Endothelial cell of umbilical vein (primary cell): ENCODE measurements around the gene ALKBH7. TPM values are rescaled to one million over a fixed set of nuclear protein-coding genes. Genes with fewer than 3 reads are reported as not detected.

Experiments
- BruUV-seq: library from RNA; stranded (reverse); fragments of 400-500 nt; replicated peaks from 2 replicates; lab custom pipeline; 2021; lab: Mats Ljungman, UMichigan
- CTCF ChIA-PET: fragments of 300-600, 350-600 bp; sonication (Branson Sonifier 250); formaldehyde crosslinking; loops from one replicate; lab custom pipeline; 2021; ENCODE audit warnings: antibody characterized with exemption, inconsistent platforms; lab: Charles Lee
- POLR2A ChIA-PET: fragments of 300-600, 350-600 bp; sonication (Branson Sonifier 250); formaldehyde crosslinking; loops from one replicate; lab custom pipeline; 2021; ENCODE audit warnings: antibody characterized with exemption, inconsistent platforms; lab: Charles Lee
- DNase-seq: peaks from one replicate; pipeline ENCODE4 v3.0.0-alpha.2; 2011; ENCODE audit warnings: low read depth, low spot score
- FAIRE-seq: peaks from 2 replicates; lab custom pipeline; 2011; peaks lifted over from hg19 to GRCh38; lab: Jason Lieb, UNC
- H2AFZ ChIP-seq: 2 replicates; pipeline ENCODE4 v1.6.0; 2012; ENCODE audit warnings: low read depth, low read length, control low read depth, inconsistent platforms
- H3K27ac ChIP-seq: 2 replicates; pipeline ENCODE4 v1.5.1; 2011; ENCODE audit warnings: low read depth, mild to moderate bottlenecking, control low read depth, low read length, moderate library complexity; ENCODE audit not compliant: insufficient read depth
- H3K27me3 ChIP-seq, 2 experiments: 2 replicates each; pipeline versions ENCODE4 v1.6.0 to v1.6.1; 2011; ENCODE audit warnings: low read length in 2 of 2, mixed read lengths in 1 of 2; ENCODE audit not compliant: control insufficient read depth in 2 of 2, insufficient read depth in 2 of 2
- H3K36me3 ChIP-seq, 2 experiments: 2 replicates in 1 of 2; 3 replicates in 1 of 2; pipeline ENCODE4 v1.5.1; 2011; ENCODE audit warnings: low read length in 2 of 2, mild to moderate bottlenecking in 1 of 2, moderate library complexity in 1 of 2; ENCODE audit not compliant: control insufficient read depth in 2 of 2, insufficient read depth in 2 of 2; ENCODE audit errors: extremely low read depth in 1 of 2
- H3K4me1 ChIP-seq: 3 replicates; pipeline ENCODE4 v1.5.1; 2011; ENCODE audit warnings: mild to moderate bottlenecking, low read length; ENCODE audit not compliant: control insufficient read depth, insufficient read depth; ENCODE audit errors: extremely low read depth
- H3K4me2 ChIP-seq: 2 replicates; pipeline ENCODE4 v1.6.1; 2011; ENCODE audit warnings: low read length, control low read depth, mixed read lengths; ENCODE audit not compliant: insufficient read depth
- H3K4me3 ChIP-seq, 3 experiments: fragments of 200-600 bp in 1 of 3; sonication (generic), shearing (Covaris generic) in 1 of 3; replicated peaks in 1 of 3; 2 replicates each; pipeline ENCODE4 v1.5.1; 2011 to 2016; ENCODE audit warnings: control low read depth in 3 of 3, low read length in 3 of 3, mild to moderate bottlenecking in 2 of 3, inconsistent platforms in 1 of 3, low read depth in 1 of 3, moderate library complexity in 1 of 3; ENCODE audit not compliant: insufficient read depth in 1 of 3
- H3K79me2 ChIP-seq: 2 replicates; pipeline ENCODE4 v1.6.0; 2012; ENCODE audit warnings: low read length, inconsistent platforms; ENCODE audit not compliant: control insufficient read depth, insufficient read depth
- H3K9ac ChIP-seq: replicated peaks from 2 replicates; pipeline ENCODE3; 2011; ENCODE audit warnings: low read length, control low read depth; ENCODE audit not compliant: insufficient read depth; ENCODE audit errors: extremely low read depth
- H3K9me1 ChIP-seq: replicated peaks from 3 replicates; pipeline ENCODE4 v1.6.0; 2011; ENCODE audit warnings: mild to moderate bottlenecking, low read length; ENCODE audit not compliant: control insufficient read depth, insufficient read depth; ENCODE audit errors: extremely low read depth
- H3K9me3 ChIP-seq: replicated peaks from 2 replicates; pipeline ENCODE4 v1.5.1; 2012; ENCODE audit warnings: low read length, inconsistent platforms; ENCODE audit not compliant: control insufficient read depth, insufficient read depth
- H4K20me1 ChIP-seq: replicated peaks from 2 replicates; pipeline ENCODE3; 2011; ENCODE audit warnings: mild to moderate bottlenecking, low read length; ENCODE audit not compliant: control insufficient read depth, insufficient read depth; ENCODE audit errors: extremely low read depth
- CTCF ChIP-seq, 2 donors: IDR thresholded peaks; 1 replicate in 1 of 2; 2 replicates in 1 of 2; pipeline ENCODE4 v1.5.1; 2011; ENCODE audit warnings: low read length in 2 of 2, mild to moderate bottlenecking in 2 of 2, moderate library complexity in 2 of 2, control low read depth in 1 of 2, inconsistent platforms in 1 of 2, low read depth in 1 of 2; ENCODE audit not compliant: insufficient read depth in 1 of 2; ENCODE audit errors: extremely low read depth in 1 of 2
- EZH2 ChIP-seq: IDR thresholded peaks from 2 replicates; pipeline ENCODE4 v1.6.1; 2012; ENCODE audit warnings: borderline replicate concordance, low read depth, mild to moderate bottlenecking, moderate library complexity, low read length, inconsistent platforms; ENCODE audit not compliant: severe bottlenecking
- FOS ChIP-seq: IDR thresholded peaks from 2 replicates; pipeline ENCODE4 v1.6.1; 2011; ENCODE audit warnings: mild to moderate bottlenecking, low read length, moderate library complexity, borderline replicate concordance; ENCODE audit not compliant: insufficient read depth
- GATA2 ChIP-seq: IDR thresholded peaks from 2 replicates; pipeline ENCODE4 v1.7.0; 2011; ENCODE audit warnings: low read depth, mild to moderate bottlenecking, moderate library complexity, mixed read lengths, low read length; ENCODE audit not compliant: insufficient read length, insufficient read depth
- JUN ChIP-seq: IDR thresholded peaks from 2 replicates; pipeline ENCODE4 v1.6.1; 2011; ENCODE audit warnings: borderline replicate concordance, low read depth; ENCODE audit not compliant: insufficient read length, insufficient read depth
- MAX ChIP-seq: IDR thresholded peaks from 2 replicates; pipeline ENCODE4 v1.6.1; 2011; ENCODE audit not compliant: insufficient read depth, insufficient read length
- MYC ChIP-seq: IDR thresholded peaks from one replicate; pipeline ENCODE4 v1.6.1; 2011; ENCODE audit warnings: mild to moderate bottlenecking, low read depth, low read length
- POLR2A ChIP-seq: IDR thresholded peaks from 2 replicates; pipeline ENCODE4 v1.6.1; 2012; ENCODE audit warnings: low read depth, mild to moderate bottlenecking, control low read depth, low read length
- POLR2AphosphoS5 ChIP-seq: IDR thresholded peaks from 2 replicates; pipeline ENCODE4 v1.6.1; 2012; ENCODE audit warnings: low read depth, mild to moderate bottlenecking, control low read depth, low read length, moderate library complexity; ENCODE audit not compliant: insufficient read depth
- dilution Hi-C: fragments of 300-500 bp; cut with MboI; formaldehyde crosslinking; loops from one replicate; pipeline ENCODE4 v1.15.0; 2019; ENCODE audit warnings: low sequenced_read_pairs; ENCODE audit not compliant: extremely low pct_ligation_motif_present
- intact Hi-C: fragments of 100-400 bp; cut with micrococcal nuclease; formaldehyde crosslinking; loops from one replicate; pipeline ENCODE4 v1.10.0; 2022
- polyA plus RNA-seq, 4 experiments: library from polyadenylated mRNA; depleted of rRNA in 3 of 4; stranded (reverse) in 3 of 4; unstranded in 1 of 4; fragments of >200 nt; gene quantifications; 2 replicates each; pipeline versions ENCODE4 v1.2.1 to v1.2.3, GENCODE V29; 2011 to 2012; ENCODE audit warnings: missing spikeins in 1 of 4
- total RNA-seq: library from RNA; stranded (reverse); gene quantifications from 2 replicates; pipeline ENCODE4 v1.2.3, GENCODE V29; 2021

The ALKBH7 gene
- total and polyA plus RNA-seq, 2 donors (not counting 3 experiments of a cell fraction or from before 2014, with no cell fraction given): 48.8 to 59.4 TPM

- no peaks in the 10 kb centered on the region for H3K9me1 ChIP-seq
- H2AFZ ChIP-seq: no peak overlapping the region
- TF ChIP-seq MYC (no peak), CTCF (IDR thresholded peaks at IDR 0.05; ENCODE audit: extremely low read depth in 1 of 2, insufficient read depth in 1 of 2, low read depth in 1 of 2, low read length in 2 of 2) (no peak), MAX (no peak), POLR2AphosphoS5 (no peak), EZH2 (no peak), FOS (no peak), JUN (no peak), GATA2 (no peak), POLR2A (no peak)
- no peak for FAIRE-seq
- H3K36me3 ChIP-seq: peaks cover 15 to 56% of the 10 kb centered on the region in 2 experiments
- H3K27ac ChIP-seq: no peak overlapping the region
- H3K4me2 ChIP-seq: no peak overlapping the region
- H3K27me3 ChIP-seq: no peaks in the 10 kb centered on the region
- POLR2A ChIA-PET: interaction anchor here (0.6 kb wide), 1 partner anchor 1236 kb away, joined by 5 read pairs; no protein-coding TSS in a partner anchor
- H3K79me2 ChIP-seq: no peaks in the 10 kb centered on the region
- no peak overlapping the region for H3K9ac ChIP-seq
- no peak overlapping the region for H3K4me3 ChIP-seq
- intact Hi-C loops (no loop called here), dilution Hi-C loops (no loop called here)
- DNase-seq: no peak
- CTCF ChIA-PET: no interaction called here
- no peaks in the 10 kb centered on the region for H4K20me1 ChIP-seq
- H3K9me3 ChIP-seq: no peaks in the 10 kb centered on the region
- H3K4me1 ChIP-seq: no peaks in the 10 kb centered on the region
- BruUV-seq: no TSS peak
Measured at GRCh38 chr19:6383188-6383587, 10.6 kb downstream of the ALKBH7 start.
